ENCODE results near the gene TMEM232.

Gene TMEM232

GRCh38 chr5:110588286-110588980 lies 138.0 kb downstream of the TMEM232 start:
- no peak overlapping the region for H3K27ac ChIP-seq (ENCODE audit: low read depth, low read length)
- no peaks in the 10 kb centered on the region for H3K4me1 ChIP-seq (ENCODE audit: control insufficient read depth, insufficient read depth, low read length)
- H3K9ac ChIP-seq (ENCODE audit: low read length) = no peak overlapping the region
- H3K27me3 ChIP-seq (ENCODE audit: control insufficient read depth, insufficient read depth, low read length) = no peaks in the 10 kb centered on the region
- H3K4me3 ChIP-seq (ENCODE audit: low read length) = no peak overlapping the region
- no peaks in the 10 kb centered on the region for H3K36me3 ChIP-seq (ENCODE audit: control insufficient read depth, insufficient read depth, low read length)

- H3K9ac ChIP-seq (ENCODE audit: low read length) = no peak overlapping the region
Observed at GRCh38 chr5:110580625-110581024, 145.8 kb downstream of the TMEM232 start.

GRCh38 chr5:110572729-110573128 lies 153.7 kb downstream of the TMEM232 start:
- no peaks in the 10 kb centered on the region for H3K4me1 ChIP-seq (ENCODE audit: control insufficient read depth, insufficient read depth, low read length)
- no peak overlapping the region for H3K9ac ChIP-seq (ENCODE audit: low read length)
- no peaks in the 10 kb centered on the region for H3K27me3 ChIP-seq (ENCODE audit: control insufficient read depth, insufficient read depth, low read length)
- H3K36me3 ChIP-seq (ENCODE audit: control insufficient read depth, insufficient read depth, low read length) = no peaks in the 10 kb centered on the region
- H3K27ac ChIP-seq (ENCODE audit: low read depth, low read length) = no peak overlapping the region
- H3K4me3 ChIP-seq (ENCODE audit: low read length) = no peak overlapping the region

More at GRCh38 chr5:110580625-110581024, 145.8 kb downstream of the TMEM232 start:
- no peaks in the 10 kb centered on the region for H3K36me3 ChIP-seq (ENCODE audit: control insufficient read depth, insufficient read depth, low read length)
- no peak overlapping the region for H3K27ac ChIP-seq (ENCODE audit: low read depth, low read length)
- H3K4me3 ChIP-seq (ENCODE audit: low read length) = no peak overlapping the region
- H3K27me3 ChIP-seq (ENCODE audit: control insufficient read depth, insufficient read depth, low read length) = no peaks in the 10 kb centered on the region
- no peaks in the 10 kb centered on the region for H3K4me1 ChIP-seq (ENCODE audit: control insufficient read depth, insufficient read depth, low read length)

- no peaks in the 10 kb centered on the region for H3K27me3 ChIP-seq (ENCODE audit: control insufficient read depth, insufficient read depth, low read length)
- H3K4me3 ChIP-seq (ENCODE audit: low read length) = no peak overlapping the region
- no peak overlapping the region for H3K9ac ChIP-seq (ENCODE audit: low read length)
- H3K36me3 ChIP-seq (ENCODE audit: control insufficient read depth, insufficient read depth, low read length) = no peaks in the 10 kb centered on the region
- no peaks in the 10 kb centered on the region for H3K4me1 ChIP-seq (ENCODE audit: control insufficient read depth, insufficient read depth, low read length)
- H3K27ac ChIP-seq (ENCODE audit: low read depth, low read length) = no peak overlapping the region
Observed at GRCh38 chr5:110562191-110562590, 164.3 kb downstream of the TMEM232 start.

GRCh38 chr5:110561510-110561909 lies 165.0 kb downstream of the TMEM232 start:
- Histone ChIP-seq H3K4me3 (ENCODE audit: low read length) (no peak overlapping the region), H3K27ac (ENCODE audit: low read depth, low read length) (no peak overlapping the region), H3K4me1 (ENCODE audit: control insufficient read depth, insufficient read depth, low read length) (no peaks in the 10 kb centered on the region), H3K36me3 (ENCODE audit: control insufficient read depth, insufficient read depth, low read length) (no peaks in the 10 kb centered on the region), H3K27me3 (ENCODE audit: control insufficient read depth, insufficient read depth, low read length) (no peaks in the 10 kb centered on the region), H3K9ac (ENCODE audit: low read length) (no peak overlapping the region)

GRCh38 chr5:110549301-110549700 lies 177.2 kb downstream of the TMEM232 start:
- Histone ChIP-seq H3K27ac (ENCODE audit: low read depth, low read length) (no peak overlapping the region), H3K4me1 (ENCODE audit: control insufficient read depth, insufficient read depth, low read length) (no peaks in the 10 kb centered on the region), H3K9ac (ENCODE audit: low read length) (no peak overlapping the region), H3K36me3 (ENCODE audit: control insufficient read depth, insufficient read depth, low read length) (no peaks in the 10 kb centered on the region), H3K27me3 (ENCODE audit: control insufficient read depth, insufficient read depth, low read length) (no peaks in the 10 kb centered on the region), H3K4me3 (ENCODE audit: low read length) (no peak overlapping the region)

GRCh38 chr5:110548171-110548570 lies 178.3 kb downstream of the TMEM232 start:
- H3K4me1 ChIP-seq (ENCODE audit: control insufficient read depth, insufficient read depth, low read length) = no peaks in the 10 kb centered on the region
- H3K36me3 ChIP-seq (ENCODE audit: control insufficient read depth, insufficient read depth, low read length) = no peaks in the 10 kb centered on the region
- H3K9ac ChIP-seq (ENCODE audit: low read length) = no peak overlapping the region
- no peak overlapping the region for H3K27ac ChIP-seq (ENCODE audit: low read depth, low read length)
- H3K27me3 ChIP-seq (ENCODE audit: control insufficient read depth, insufficient read depth, low read length) = no peaks in the 10 kb centered on the region
- H3K4me3 ChIP-seq (ENCODE audit: low read length) = no peak overlapping the region

- H3K4me3 ChIP-seq (ENCODE audit: low read length) = no peak overlapping the region
- no peaks in the 10 kb centered on the region for H3K4me1 ChIP-seq (ENCODE audit: control insufficient read depth, insufficient read depth, low read length)
- H3K9ac ChIP-seq (ENCODE audit: low read length) = no peak overlapping the region
- no peak overlapping the region for H3K27ac ChIP-seq (ENCODE audit: low read depth, low read length)
- H3K36me3 ChIP-seq (ENCODE audit: control insufficient read depth, insufficient read depth, low read length) = no peaks in the 10 kb centered on the region
- no peaks in the 10 kb centered on the region for H3K27me3 ChIP-seq (ENCODE audit: control insufficient read depth, insufficient read depth, low read length)
Observed at GRCh38 chr5:110547495-110547894, 179.0 kb downstream of the TMEM232 start.

- Histone ChIP-seq H3K36me3 (ENCODE audit: control insufficient read depth, insufficient read depth, low read length) (no peaks in the 10 kb centered on the region), H3K9ac (ENCODE audit: low read length) (no peak overlapping the region), H3K27ac (ENCODE audit: low read depth, low read length) (no peak overlapping the region), H3K4me1 (ENCODE audit: control insufficient read depth, insufficient read depth, low read length) (no peaks in the 10 kb centered on the region), H3K4me3 (ENCODE audit: low read length) (no peak overlapping the region), H3K27me3 (ENCODE audit: control insufficient read depth, insufficient read depth, low read length) (no peaks in the 10 kb centered on the region)
Observed at GRCh38 chr5:110545716-110546115, 180.8 kb downstream of the TMEM232 start.

GRCh38 chr5:110544603-110545002 lies 181.9 kb downstream of the TMEM232 start:
- Histone ChIP-seq H3K4me3 (ENCODE audit: low read length) (no peak overlapping the region), H3K27ac (ENCODE audit: low read depth, low read length) (no peak overlapping the region), H3K27me3 (ENCODE audit: control insufficient read depth, insufficient read depth, low read length) (no peaks in the 10 kb centered on the region), H3K36me3 (ENCODE audit: control insufficient read depth, insufficient read depth, low read length) (no peaks in the 10 kb centered on the region), H3K9ac (ENCODE audit: low read length) (no peak overlapping the region), H3K4me1 (ENCODE audit: control insufficient read depth, insufficient read depth, low read length) (no peaks in the 10 kb centered on the region)

- H3K9ac ChIP-seq (ENCODE audit: low read length) = no peak overlapping the region
Observed at GRCh38 chr5:110542949-110543348, 183.5 kb downstream of the TMEM232 start.

GRCh38 chr5:110536120-110537115 lies 190.1 kb downstream of the TMEM232 start:
- no peaks in the 10 kb centered on the region for H3K4me1 ChIP-seq (ENCODE audit: control insufficient read depth, insufficient read depth, low read length)
- no peak overlapping the region for H3K9ac ChIP-seq (ENCODE audit: low read length)
- H3K4me3 ChIP-seq (ENCODE audit: low read length) = no peak overlapping the region
- no peaks in the 10 kb centered on the region for H3K27me3 ChIP-seq (ENCODE audit: control insufficient read depth, insufficient read depth, low read length)
- no peak overlapping the region for H3K27ac ChIP-seq (ENCODE audit: low read depth, low read length)
- H3K36me3 ChIP-seq (ENCODE audit: control insufficient read depth, insufficient read depth, low read length) = no peaks in the 10 kb centered on the region

More at GRCh38 chr5:110542949-110543348, 183.5 kb downstream of the TMEM232 start:
- Histone ChIP-seq H3K4me1 (ENCODE audit: control insufficient read depth, insufficient read depth, low read length) (no peaks in the 10 kb centered on the region), H3K4me3 (ENCODE audit: low read length) (no peak overlapping the region), H3K36me3 (ENCODE audit: control insufficient read depth, insufficient read depth, low read length) (no peaks in the 10 kb centered on the region), H3K27me3 (ENCODE audit: control insufficient read depth, insufficient read depth, low read length) (no peaks in the 10 kb centered on the region), H3K27ac (ENCODE audit: low read depth, low read length) (no peak overlapping the region)

All from rectal smooth muscle tissue (tissue), 1 donor.